ENCODE data around the gene SOX21.

The SOX21 gene

GRCh38 chr13:94678845-94679244 lies 33.5 kb downstream of the SOX21 start:
- no peak for DNase-seq (ENCODE audit: low spot score)

GRCh38 chr13:94677799-94678198 lies 34.5 kb downstream of the SOX21 start:
- DNase-seq (ENCODE audit: low spot score) = no peak

- DNase-seq (ENCODE audit: low spot score) = peak; percentile 71
Measured at GRCh38 chr13:94674609-94675348, 37.6 kb downstream of the SOX21 start.

DNA sequence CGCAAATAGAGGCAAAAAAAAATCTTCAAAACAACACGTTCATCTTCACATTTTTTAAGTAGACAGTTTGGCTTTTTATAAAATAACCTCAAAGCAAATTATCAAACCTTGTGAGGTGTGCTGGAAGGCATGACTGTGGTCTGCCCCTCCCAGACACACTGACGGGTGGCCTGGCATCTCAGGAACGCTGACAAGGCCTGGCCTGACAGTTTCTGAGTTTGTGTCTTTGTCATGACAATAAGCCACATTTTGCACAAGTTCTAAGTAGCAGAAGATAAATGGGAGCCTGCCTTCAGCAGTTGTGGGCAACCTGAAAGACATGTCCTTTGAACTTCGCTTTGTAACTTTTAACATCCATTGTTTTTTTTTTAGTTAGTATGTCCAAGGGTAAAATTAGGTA lies 38.5 kb downstream of the SOX21 start:
- DNase-seq (ENCODE audit: low spot score) = no peak

DNA sequence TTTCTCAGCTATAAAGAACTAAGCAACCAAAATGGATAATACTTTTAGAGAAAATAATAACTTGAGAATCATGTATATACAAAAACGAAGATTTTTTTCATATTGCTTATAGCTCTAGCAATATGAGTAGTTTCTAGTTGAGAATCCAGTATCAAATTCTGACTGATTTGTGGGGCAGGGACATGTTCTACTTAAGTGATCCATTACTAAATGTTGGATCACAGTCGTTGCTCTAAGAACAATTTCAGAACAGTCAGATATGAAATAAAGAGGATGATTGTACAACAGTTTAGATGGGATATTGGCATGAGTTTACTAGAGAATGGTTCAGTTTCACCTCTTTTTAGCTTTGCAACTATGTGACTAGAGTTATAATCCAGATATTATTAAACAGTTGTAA lies 39.9 kb downstream of the SOX21 start:
- no peak for DNase-seq (ENCODE audit: low spot score)

- no peak for DNase-seq (ENCODE audit: low spot score)
Measured at GRCh38 chr13:94667190-94667589, 45.2 kb downstream of the SOX21 start.

GRCh38 chr13:94666065-94666464 lies 46.3 kb downstream of the SOX21 start:
- no peak for DNase-seq (ENCODE audit: low spot score)

DNA sequence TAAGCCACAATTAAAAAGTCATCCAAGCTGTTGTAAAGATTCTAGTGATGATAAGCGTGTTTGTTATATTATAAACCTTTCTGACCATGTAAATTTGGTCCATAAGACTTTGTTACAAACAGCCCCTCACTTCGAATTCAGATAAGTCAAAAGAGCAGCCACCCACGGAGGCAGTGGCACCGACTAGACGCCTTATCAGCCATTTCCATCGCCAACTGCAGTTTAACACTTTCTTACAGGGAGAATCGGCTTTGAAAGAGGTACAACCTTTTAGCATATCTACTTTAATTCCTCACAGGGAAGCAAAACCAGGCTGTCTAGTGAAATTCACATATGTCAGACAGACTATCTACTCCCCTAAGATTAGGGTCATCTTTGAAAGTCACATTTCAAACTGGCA lies 47.5 kb downstream of the SOX21 start:
- DNase-seq (ENCODE audit: low spot score) = no peak

GRCh38 chr13:94662274-94662945 lies 49.9 kb downstream of the SOX21 start:
- no peak for DNase-seq (ENCODE audit: low spot score)

GRCh38 chr13:94661406-94661805 lies 50.9 kb downstream of the SOX21 start:
- DNase-seq (ENCODE audit: low spot score) = no peak

DNA sequence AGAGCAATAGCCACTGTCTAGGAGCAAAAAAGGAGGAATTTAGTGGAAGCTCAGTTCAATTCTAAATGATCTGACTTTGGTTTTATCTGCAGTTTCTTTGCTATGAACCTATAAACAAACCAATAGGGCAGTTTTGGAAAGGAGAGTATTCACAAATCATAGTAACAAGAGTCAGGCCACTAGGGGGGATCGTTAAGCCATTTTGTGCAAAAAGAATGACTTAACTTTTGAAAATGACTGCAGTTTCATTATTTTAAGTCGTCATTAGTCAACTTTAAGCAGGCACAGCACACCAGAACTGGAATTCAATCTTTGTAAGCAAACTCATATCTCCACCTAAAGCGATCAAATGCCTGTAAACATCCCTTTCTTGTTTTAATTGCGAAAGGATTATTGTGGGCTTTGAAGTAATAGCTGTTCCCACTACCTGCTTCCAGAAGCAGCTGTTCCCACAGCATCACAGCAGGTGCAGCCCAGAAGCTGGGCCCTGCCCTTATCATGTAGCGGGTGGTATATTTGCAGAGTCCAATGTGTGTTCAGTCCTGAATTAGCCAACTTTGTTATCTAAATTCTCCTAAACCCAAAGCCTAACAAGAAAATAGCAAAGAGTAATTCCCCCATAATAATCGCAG lies 51.5 kb downstream of the SOX21 start:
- DNase-seq (ENCODE audit: low spot score) = no peak

Measured in ecto neural progenitor cell (in vitro differentiated cells).